GM23338 (cell line): ENCODE data around the gene LRP1B. TPM values are rescaled to one million over a fixed set of nuclear protein-coding genes. Genes with fewer than 3 reads are reported as not detected.

Experiments used
- ATAC-seq: fragments of 200-7000 bp; cut with Tn5 transposase; 3 replicates; pipeline ENCODE4 v1.9.1; 2020
- DNase-seq: peaks from one replicate; pipeline ENCODE4 v3.0.0-alpha.2; 2015; ENCODE audit warnings: low spot score
- H2AFZ ChIP-seq: fragments of 200-600 bp; sonication (generic); 2 replicates; pipeline ENCODE4 v1.8.0; 2016; ENCODE audit warnings: antibody characterized with exemption, mild to moderate bottlenecking, moderate library complexity
- H3F3A ChIP-seq: fragments of 200-600 bp; sonication (generic); replicated peaks from 2 replicates; pipeline ENCODE4 v1.8.0; 2017; ENCODE audit warnings: antibody characterized with exemption, mixed run types, low read depth
- H3K27ac ChIP-seq: fragments of 200-600 bp; sonication (generic); 2 replicates; pipeline ENCODE4 v1.6.1; 2016; ENCODE audit warnings: low read depth
- H3K27me3 ChIP-seq: fragments of 200-600 bp; sonication (generic); 2 replicates; pipeline ENCODE4 v1.8.0; 2016; ENCODE audit warnings: mild to moderate bottlenecking, mixed run types, moderate library complexity; ENCODE audit not compliant: insufficient read depth
- H3K36me3 ChIP-seq: fragments of 200-600 bp; sonication (generic); 2 replicates; pipeline ENCODE4 v1.8.0; 2016; ENCODE audit warnings: mild to moderate bottlenecking; ENCODE audit not compliant: insufficient read depth
- H3K4me1 ChIP-seq: fragments of 200-600 bp; sonication (generic); 2 replicates; pipeline ENCODE4 v1.8.0; 2016; ENCODE audit warnings: mild to moderate bottlenecking, moderate library complexity; ENCODE audit not compliant: insufficient read depth
- H3K4me2 ChIP-seq: fragments of 200-600 bp; sonication (generic); 2 replicates; pipeline ENCODE4 v1.7.1; 2017; ENCODE audit warnings: mixed run types
- H3K4me3 ChIP-seq: fragments of 200-600 bp; sonication (generic); 2 replicates; pipeline ENCODE4 v1.6.1; 2016; ENCODE audit warnings: mixed run types
- H3K79me2 ChIP-seq: fragments of 200-600 bp; sonication (generic); replicated peaks from 2 replicates; pipeline ENCODE4 v1.8.0; 2017; ENCODE audit warnings: mild to moderate bottlenecking; ENCODE audit not compliant: insufficient read depth
- H3K9me2 ChIP-seq: fragments of 200-600 bp; sonication (generic); 2 replicates; pipeline ENCODE4 v1.8.0; 2017; ENCODE audit not compliant: insufficient read depth
- H4K20me1 ChIP-seq: fragments of 200-600 bp; sonication (generic); replicated peaks from 2 replicates; pipeline ENCODE4 v1.8.0; 2017; ENCODE audit warnings: mild to moderate bottlenecking; ENCODE audit not compliant: insufficient read depth
- H3K27ac Mint-ChIP-seq: 2 replicates; pipeline ENCODE4 v1.8.0; 2020; ENCODE audit warnings: inconsistent platforms, mild to moderate bottlenecking, moderate library complexity, mixed read lengths
- H3K27me3 Mint-ChIP-seq: 3 replicates; pipeline ENCODE4 v1.8.0; 2022; ENCODE audit warnings: low read depth, mild to moderate bottlenecking, moderate library complexity, mixed read lengths, inconsistent platforms; ENCODE audit not compliant: insufficient read depth, poor library complexity
- H3K36me3 Mint-ChIP-seq: 3 replicates; pipeline ENCODE4 v1.8.0; 2021; ENCODE audit warnings: low read depth, mild to moderate bottlenecking, inconsistent platforms, moderate library complexity, mixed read lengths
- H3K4me1 Mint-ChIP-seq: 3 replicates; pipeline ENCODE4 v1.8.0; 2020; ENCODE audit warnings: mild to moderate bottlenecking, inconsistent platforms, mixed read lengths
- H3K4me3 Mint-ChIP-seq: 3 replicates; pipeline ENCODE4 v1.8.0; 2021; ENCODE audit warnings: moderate library complexity, mild to moderate bottlenecking, inconsistent platforms, mixed read lengths
- H3K9me3 Mint-ChIP-seq: 3 replicates; pipeline ENCODE4 v1.8.0; 2020; ENCODE audit warnings: moderate library complexity, mild to moderate bottlenecking, inconsistent platforms, mixed read lengths
- CREB1 ChIP-seq: fragments of 250-450 bp; sonication (Bioruptor Pico); IDR thresholded peaks from 2 replicates; pipeline ENCODE4 v1.5.0; 2020; ENCODE audit warnings: low read depth, mild to moderate bottlenecking, moderate library complexity
- EZH2 ChIP-seq: fragments of 200-600 bp; sonication (generic); IDR thresholded peaks from one replicate; pipeline ENCODE4 v1.8.0; 2017; ENCODE audit warnings: antibody characterized with exemption, mild to moderate bottlenecking, low read depth; ENCODE audit not compliant: unreplicated experiment
- EZH2phosphoT487 ChIP-seq: fragments of 200-600 bp; sonication (generic); IDR thresholded peaks from one replicate; pipeline ENCODE4 v1.8.1; 2018; ENCODE audit warnings: antibody characterized with exemption; ENCODE audit not compliant: unreplicated experiment
- JUNB ChIP-seq: IDR thresholded peaks from one replicate; pipeline ENCODE4 v1.6.1; 2016; ENCODE audit warnings: antibody characterized with exemption; ENCODE audit not compliant: unreplicated experiment
- NANOG ChIP-seq: IDR thresholded peaks from 2 replicates; pipeline ENCODE4 v1.6.1; 2016; ENCODE audit warnings: antibody characterized with exemption, borderline replicate concordance
- POLR2AphosphoS5 ChIP-seq: IDR thresholded peaks from 2 replicates; pipeline ENCODE4 v1.6.1; 2016; ENCODE audit warnings: antibody characterized with exemption, low read depth
- REST ChIP-seq: IDR thresholded peaks from one replicate; pipeline ENCODE4 v1.6.1; 2018; ENCODE audit warnings: antibody characterized with exemption; ENCODE audit not compliant: unreplicated experiment
- STAT1 ChIP-seq: IDR thresholded peaks from one replicate; pipeline ENCODE4 v1.6.1; 2016; ENCODE audit warnings: antibody characterized with exemption; ENCODE audit not compliant: unreplicated experiment
- ZNF114 ChIP-seq: fragments of 250-450 bp; sonication (Bioruptor Pico); IDR thresholded peaks from 2 replicates; pipeline ENCODE4 v1.5.0; 2020; ENCODE audit warnings: mild to moderate bottlenecking, moderate library complexity
- ZNF331 ChIP-seq: fragments of 250-450 bp; sonication (Bioruptor Pico); IDR thresholded peaks from 2 replicates; pipeline ENCODE4 v1.5.0; 2020; ENCODE audit warnings: low read depth, mild to moderate bottlenecking, moderate library complexity
- polyA plus RNA-seq: library from polyadenylated mRNA; unstranded; fragments of >200 nt; fragmentation: Nextera tagmentation; extraction: Ambion mirVana; gene quantifications from 2 replicates; pipeline ENCODE4 v1.2.1, GENCODE V29; 2016
- total RNA-seq: library from RNA; depleted of rRNA; stranded (reverse); fragments of >200 nt; shearing (Covaris generic); gene quantifications from 2 replicates; pipeline ENCODE4 v1.2.3, GENCODE V29; 2014
- TF ChIP-seq, protein P1 (sequence below): IDR thresholded peaks from 2 replicates; pipeline ENCODE4 v1.6.1; 2016; ENCODE audit warnings: antibody characterized with exemption
- TF ChIP-seq, protein P2 (sequence below), 2 experiments: fragments of 200-600 bp in 1 of 2; sonication (generic) in 1 of 2; conservative IDR thresholded peaks; 2 replicates each; pipeline versions ENCODE4 v1.5.1 to v1.6.1; 2016 to 2017; ENCODE audit warnings: antibody characterized with exemption in 2 of 2, low read depth in 2 of 2, mild to moderate bottlenecking in 2 of 2, moderate library complexity in 1 of 2
- TF ChIP-seq, protein P3 (sequence below): fragments of 250-450 bp; sonication (Bioruptor Pico); IDR thresholded peaks from 2 replicates; pipeline ENCODE4 v1.5.0; 2020; ENCODE audit warnings: mild to moderate bottlenecking, moderate library complexity

LRP1B gene
- total and polyA plus RNA-seq, 2 experiments from 2014 or later = 0.15 to 0.97 TPM

- Histone ChIP-seq H3K4me3 (no peak overlapping the region), H3F3A (no peaks in the 10 kb centered on the region), H3K4me1 (no peaks in the 10 kb centered on the region), H3K79me2 (no peaks in the 10 kb centered on the region), H3K4me2 (no peak overlapping the region), H3K36me3 (no peaks in the 10 kb centered on the region), H2AFZ (no peak overlapping the region), H3K9me2 (no peaks in the 10 kb centered on the region), H3K27me3 (no peaks in the 10 kb centered on the region), H3K27ac (no peak overlapping the region), H4K20me1 (no peaks in the 10 kb centered on the region)
- Mint-ChIP-seq H3K27ac (no peak overlapping the region), H3K27me3 (no peaks in the 10 kb centered on the region), H3K9me3 (no peaks in the 10 kb centered on the region), H3K36me3 (no peaks in the 10 kb centered on the region), H3K4me3 (no peak overlapping the region), H3K4me1 (peaks cover 2% of the 10 kb centered on the region; the same call in 1 of the 3 replicates)
- TF ChIP-seq POLR2AphosphoS5 = no peak
- no peak for TF ChIP-seq STAT1
- TF ChIP-seq ZNF331 (CRISPR knock-in tag) = no peak
- TF ChIP-seq, protein P1, sequence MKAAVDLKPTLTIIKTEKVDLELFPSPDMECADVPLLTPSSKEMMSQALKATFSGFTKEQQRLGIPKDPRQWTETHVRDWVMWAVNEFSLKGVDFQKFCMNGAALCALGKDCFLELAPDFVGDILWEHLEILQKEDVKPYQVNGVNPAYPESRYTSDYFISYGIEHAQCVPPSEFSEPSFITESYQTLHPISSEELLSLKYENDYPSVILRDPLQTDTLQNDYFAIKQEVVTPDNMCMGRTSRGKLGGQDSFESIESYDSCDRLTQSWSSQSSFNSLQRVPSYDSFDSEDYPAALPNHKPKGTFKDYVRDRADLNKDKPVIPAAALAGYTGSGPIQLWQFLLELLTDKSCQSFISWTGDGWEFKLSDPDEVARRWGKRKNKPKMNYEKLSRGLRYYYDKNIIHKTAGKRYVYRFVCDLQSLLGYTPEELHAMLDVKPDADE = no peak
- TF ChIP-seq, protein P2, sequence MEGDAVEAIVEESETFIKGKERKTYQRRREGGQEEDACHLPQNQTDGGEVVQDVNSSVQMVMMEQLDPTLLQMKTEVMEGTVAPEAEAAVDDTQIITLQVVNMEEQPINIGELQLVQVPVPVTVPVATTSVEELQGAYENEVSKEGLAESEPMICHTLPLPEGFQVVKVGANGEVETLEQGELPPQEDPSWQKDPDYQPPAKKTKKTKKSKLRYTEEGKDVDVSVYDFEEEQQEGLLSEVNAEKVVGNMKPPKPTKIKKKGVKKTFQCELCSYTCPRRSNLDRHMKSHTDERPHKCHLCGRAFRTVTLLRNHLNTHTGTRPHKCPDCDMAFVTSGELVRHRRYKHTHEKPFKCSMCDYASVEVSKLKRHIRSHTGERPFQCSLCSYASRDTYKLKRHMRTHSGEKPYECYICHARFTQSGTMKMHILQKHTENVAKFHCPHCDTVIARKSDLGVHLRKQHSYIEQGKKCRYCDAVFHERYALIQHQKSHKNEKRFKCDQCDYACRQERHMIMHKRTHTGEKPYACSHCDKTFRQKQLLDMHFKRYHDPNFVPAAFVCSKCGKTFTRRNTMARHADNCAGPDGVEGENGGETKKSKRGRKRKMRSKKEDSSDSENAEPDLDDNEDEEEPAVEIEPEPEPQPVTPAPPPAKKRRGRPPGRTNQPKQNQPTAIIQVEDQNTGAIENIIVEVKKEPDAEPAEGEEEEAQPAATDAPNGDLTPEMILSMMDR (conservative IDR thresholded peaks at IDR 0.05; ENCODE audit: low read depth in 2 of 2) = no peak
- no peak for TF ChIP-seq JUNB
- no peak for TF ChIP-seq NANOG
- no peak for TF ChIP-seq CREB1
- no peak for TF ChIP-seq EZH2phosphoT487
- TF ChIP-seq, protein P3, sequence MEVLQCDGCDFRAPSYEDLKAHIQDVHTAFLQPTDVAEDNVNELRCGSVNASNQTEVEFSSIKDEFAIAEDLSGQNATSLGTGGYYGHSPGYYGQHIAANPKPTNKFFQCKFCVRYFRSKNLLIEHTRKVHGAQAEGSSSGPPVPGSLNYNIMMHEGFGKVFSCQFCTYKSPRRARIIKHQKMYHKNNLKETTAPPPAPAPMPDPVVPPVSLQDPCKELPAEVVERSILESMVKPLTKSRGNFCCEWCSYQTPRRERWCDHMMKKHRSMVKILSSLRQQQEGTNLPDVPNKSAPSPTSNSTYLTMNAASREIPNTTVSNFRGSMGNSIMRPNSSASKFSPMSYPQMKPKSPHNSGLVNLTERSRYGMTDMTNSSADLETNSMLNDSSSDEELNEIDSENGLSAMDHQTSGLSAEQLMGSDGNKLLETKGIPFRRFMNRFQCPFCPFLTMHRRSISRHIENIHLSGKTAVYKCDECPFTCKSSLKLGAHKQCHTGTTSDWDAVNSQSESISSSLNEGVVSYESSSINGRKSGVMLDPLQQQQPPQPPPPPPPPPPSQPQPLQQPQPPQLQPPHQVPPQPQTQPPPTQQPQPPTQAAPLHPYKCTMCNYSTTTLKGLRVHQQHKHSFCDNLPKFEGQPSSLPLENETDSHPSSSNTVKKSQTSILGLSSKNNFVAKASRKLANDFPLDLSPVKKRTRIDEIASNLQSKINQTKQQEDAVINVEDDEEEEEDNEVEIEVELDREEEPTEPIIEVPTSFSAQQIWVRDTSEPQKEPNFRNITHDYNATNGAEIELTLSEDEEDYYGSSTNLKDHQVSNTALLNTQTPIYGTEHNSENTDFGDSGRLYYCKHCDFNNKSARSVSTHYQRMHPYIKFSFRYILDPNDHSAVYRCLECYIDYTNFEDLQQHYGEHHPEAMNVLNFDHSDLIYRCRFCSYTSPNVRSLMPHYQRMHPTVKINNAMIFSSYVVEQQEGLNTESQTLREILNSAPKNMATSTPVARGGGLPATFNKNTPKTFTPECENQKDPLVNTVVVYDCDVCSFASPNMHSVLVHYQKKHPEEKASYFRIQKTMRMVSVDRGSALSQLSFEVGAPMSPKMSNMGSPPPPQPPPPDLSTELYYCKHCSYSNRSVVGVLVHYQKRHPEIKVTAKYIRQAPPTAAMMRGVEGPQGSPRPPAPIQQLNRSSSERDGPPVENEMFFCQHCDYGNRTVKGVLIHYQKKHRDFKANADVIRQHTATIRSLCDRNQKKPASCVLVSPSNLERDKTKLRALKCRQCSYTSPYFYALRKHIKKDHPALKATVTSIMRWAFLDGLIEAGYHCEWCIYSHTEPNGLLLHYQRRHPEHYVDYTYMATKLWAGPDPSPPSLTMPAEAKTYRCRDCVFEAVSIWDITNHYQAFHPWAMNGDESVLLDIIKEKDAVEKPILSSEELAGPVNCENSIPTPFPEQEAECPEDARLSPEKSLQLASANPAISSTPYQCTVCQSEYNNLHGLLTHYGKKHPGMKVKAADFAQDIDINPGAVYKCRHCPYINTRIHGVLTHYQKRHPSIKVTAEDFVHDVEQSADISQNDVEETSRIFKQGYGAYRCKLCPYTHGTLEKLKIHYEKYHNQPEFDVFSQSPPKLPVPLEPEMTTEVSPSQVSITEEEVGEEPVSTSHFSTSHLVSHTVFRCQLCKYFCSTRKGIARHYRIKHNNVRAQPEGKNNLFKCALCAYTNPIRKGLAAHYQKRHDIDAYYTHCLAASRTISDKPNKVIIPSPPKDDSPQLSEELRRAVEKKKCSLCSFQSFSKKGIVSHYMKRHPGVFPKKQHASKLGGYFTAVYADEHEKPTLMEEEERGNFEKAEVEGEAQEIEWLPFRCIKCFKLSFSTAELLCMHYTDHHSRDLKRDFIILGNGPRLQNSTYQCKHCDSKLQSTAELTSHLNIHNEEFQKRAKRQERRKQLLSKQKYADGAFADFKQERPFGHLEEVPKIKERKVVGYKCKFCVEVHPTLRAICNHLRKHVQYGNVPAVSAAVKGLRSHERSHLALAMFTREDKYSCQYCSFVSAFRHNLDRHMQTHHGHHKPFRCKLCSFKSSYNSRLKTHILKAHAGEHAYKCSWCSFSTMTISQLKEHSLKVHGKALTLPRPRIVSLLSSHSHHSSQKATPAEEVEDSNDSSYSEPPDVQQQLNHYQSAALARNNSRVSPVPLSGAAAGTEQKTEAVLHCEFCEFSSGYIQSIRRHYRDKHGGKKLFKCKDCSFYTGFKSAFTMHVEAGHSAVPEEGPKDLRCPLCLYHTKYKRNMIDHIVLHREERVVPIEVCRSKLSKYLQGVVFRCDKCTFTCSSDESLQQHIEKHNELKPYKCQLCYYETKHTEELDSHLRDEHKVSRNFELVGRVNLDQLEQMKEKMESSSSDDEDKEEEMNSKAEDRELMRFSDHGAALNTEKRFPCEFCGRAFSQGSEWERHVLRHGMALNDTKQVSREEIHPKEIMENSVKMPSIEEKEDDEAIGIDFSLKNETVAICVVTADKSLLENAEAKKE (CRISPR knock-in tag) = no peak
- TF ChIP-seq EZH2 = no peak
- no peak for TF ChIP-seq ZNF114 (CRISPR knock-in tag)
- no peak for TF ChIP-seq REST
- no peak for ATAC-seq
- DNase-seq = no peak
Observed at GRCh38 chr2:140843186-140843585, 1287.6 kb downstream of the LRP1B start.
